Kidney (tissue), 14 donors: ENCODE results near the gene CLK3. TPM values are rescaled to one million over a fixed set of nuclear protein-coding genes. Genes with fewer than 3 reads are reported as not detected.

ENCODE experiments used
- DNase-seq, 5 donors: peaks; one replicate each; pipeline ENCODE4 v3.0.0-alpha.2; 2013 to 2020
- FAIRE-seq: peaks from 2 replicates; lab custom pipeline; 2012; peaks lifted over from hg19 to GRCh38; lab: Jason Lieb, UNC
- H3K27ac ChIP-seq, 2 donors: one replicate each; pipeline ENCODE4 v1.7.0; 2013; ENCODE audit warnings: low read depth in 2 of 2, low read length in 2 of 2, inconsistent platforms in 1 of 2
- H3K27me3 ChIP-seq: one replicate; pipeline ENCODE4 v1.7.1; 2013; ENCODE audit warnings: low read length, inconsistent platforms; ENCODE audit not compliant: control insufficient read depth, insufficient read depth
- H3K36me3 ChIP-seq, 3 donors: one replicate each; pipeline versions ENCODE4 v1.7.0 to v1.7.1; 2013; ENCODE audit warnings: low read length in 3 of 3, control low read depth in 1 of 3, inconsistent platforms in 1 of 3; ENCODE audit not compliant: insufficient read depth in 3 of 3, control insufficient read depth in 2 of 3
- H3K4me1 ChIP-seq, 3 donors: one replicate each; pipeline versions ENCODE4 v1.7.0 to v1.7.1; 2013; ENCODE audit warnings: low read length in 3 of 3, inconsistent platforms in 1 of 3, low read depth in 1 of 3; ENCODE audit not compliant: control insufficient read depth in 2 of 3, insufficient read depth in 2 of 3
- H3K4me3 ChIP-seq, 3 donors: one replicate each; pipeline versions ENCODE4 v1.7.0 to v1.8.1; 2013; ENCODE audit warnings: low read length in 3 of 3, control low read depth in 1 of 3, inconsistent platforms in 1 of 3
- H3K9ac ChIP-seq, 3 donors: one replicate each; pipeline versions ENCODE4 v1.7.0 to v1.7.1; 2013; ENCODE audit warnings: low read length in 3 of 3, control low read depth in 1 of 3, inconsistent platforms in 1 of 3
- H3K9me3 ChIP-seq, 3 donors: one replicate each; pipeline versions ENCODE4 v1.7.0 to v1.7.1; 2013; ENCODE audit warnings: low read length in 3 of 3, control low read depth in 1 of 3, inconsistent platforms in 1 of 3; ENCODE audit not compliant: control insufficient read depth in 2 of 3, insufficient read depth in 1 of 3
- intact Hi-C: fragments of 100-400 bp; cut with DNase I; formaldehyde crosslinking; loops from one replicate; pipeline ENCODE4 v1.11.1; 2022
- polyA plus RNA-seq: library from polyadenylated mRNA; stranded (reverse); fragments of 350-450 nt; fragmentation: Illumina TruSeq; extraction: RNeasy Lipid Tissue Mini Kit (QIAGEN cat#74804); gene quantifications from one replicate; pipeline ENCODE4 v1.2.3, GENCODE V29; 2014; ENCODE audit warnings: low read depth, low replicate concordance; ENCODE audit not compliant: insufficient read depth
- total RNA-seq: library from RNA; stranded (reverse); fragmentation: NEBNext Ultra II Directional; extraction: Animal tissue kit (Norgen Biotek cat#: 25700); gene quantifications from one replicate; pipeline ENCODE4 v1.2.1, GENCODE V29; 2021
- TF ChIP-seq, protein P1 (sequence below): IDR thresholded peaks from 3 replicates; pipeline ENCODE4 v1.5.1; 2012; ENCODE audit warnings: mild to moderate bottlenecking, moderate library complexity, borderline replicate concordance; ENCODE audit not compliant: insufficient read depth; ENCODE audit errors: extremely low read depth
- donor health status: control.
- donor health status: control.
- donor health status: control.
- donor health status: control.
- donor health status: control.
- donor health status: DM: yes; HTN: yes; CAD: no.
- donor health status: Normal renal cell carcinoma (clear cell type).

CLK3 gene
- total and polyA plus RNA-seq, 2 donors from 2014 or later = 54.1 to 66.3 TPM

DNA sequence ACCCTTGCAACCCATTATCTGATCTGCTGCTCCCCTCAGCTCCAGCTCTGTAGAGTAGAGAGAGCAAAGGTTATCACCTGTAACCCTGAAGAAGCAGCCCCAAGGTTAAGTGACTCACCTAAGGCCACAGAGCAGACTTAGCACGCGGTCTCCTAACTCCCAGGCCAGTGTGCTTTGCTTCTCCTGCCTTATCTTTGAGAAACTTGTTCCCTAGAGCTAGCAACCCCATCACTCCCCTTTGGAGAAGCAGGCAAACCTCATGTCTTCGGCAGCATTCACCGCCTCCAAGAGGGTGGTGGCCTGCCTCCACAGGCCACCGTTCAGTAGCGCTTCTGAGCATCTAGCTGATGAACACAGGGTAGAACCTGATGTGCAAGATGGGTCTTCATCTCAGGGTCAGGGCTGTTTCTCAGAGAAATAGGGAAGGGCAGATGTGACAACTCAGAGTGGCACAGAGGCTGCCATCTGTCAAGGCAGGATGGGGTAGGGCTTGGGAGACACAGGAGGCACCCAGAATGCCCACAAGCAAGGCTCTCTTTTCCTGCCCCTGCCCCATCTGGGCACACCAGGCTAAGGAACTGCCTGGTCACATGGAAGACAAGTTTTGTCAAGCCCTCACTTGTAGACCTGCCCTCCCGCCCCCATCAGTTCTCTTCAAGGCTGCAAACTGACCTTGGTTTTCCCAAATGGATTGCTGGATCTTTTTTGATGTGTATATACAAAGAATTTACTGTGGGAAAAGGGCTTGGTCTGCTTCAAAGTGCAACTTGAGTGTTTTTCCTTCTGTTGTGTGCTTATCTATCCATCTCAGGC is 34.9 kb upstream of the CLK3 start:
- no peaks in the 10 kb centered on the region for H3K27me3 ChIP-seq
- DNase-seq (no peak), FAIRE-seq (no peak)
- H3K36me3 ChIP-seq = peaks cover 0 to 2% (median 0%) of the 10 kb centered on the region in 3 donors
- no peaks in the 10 kb centered on the region for H3K9me3 ChIP-seq
- no peaks in the 10 kb centered on the region for H3K4me1 ChIP-seq
- no peak overlapping the region for H3K4me3 ChIP-seq
- no peak overlapping the region for H3K9ac ChIP-seq
- TF ChIP-seq, protein P1, sequence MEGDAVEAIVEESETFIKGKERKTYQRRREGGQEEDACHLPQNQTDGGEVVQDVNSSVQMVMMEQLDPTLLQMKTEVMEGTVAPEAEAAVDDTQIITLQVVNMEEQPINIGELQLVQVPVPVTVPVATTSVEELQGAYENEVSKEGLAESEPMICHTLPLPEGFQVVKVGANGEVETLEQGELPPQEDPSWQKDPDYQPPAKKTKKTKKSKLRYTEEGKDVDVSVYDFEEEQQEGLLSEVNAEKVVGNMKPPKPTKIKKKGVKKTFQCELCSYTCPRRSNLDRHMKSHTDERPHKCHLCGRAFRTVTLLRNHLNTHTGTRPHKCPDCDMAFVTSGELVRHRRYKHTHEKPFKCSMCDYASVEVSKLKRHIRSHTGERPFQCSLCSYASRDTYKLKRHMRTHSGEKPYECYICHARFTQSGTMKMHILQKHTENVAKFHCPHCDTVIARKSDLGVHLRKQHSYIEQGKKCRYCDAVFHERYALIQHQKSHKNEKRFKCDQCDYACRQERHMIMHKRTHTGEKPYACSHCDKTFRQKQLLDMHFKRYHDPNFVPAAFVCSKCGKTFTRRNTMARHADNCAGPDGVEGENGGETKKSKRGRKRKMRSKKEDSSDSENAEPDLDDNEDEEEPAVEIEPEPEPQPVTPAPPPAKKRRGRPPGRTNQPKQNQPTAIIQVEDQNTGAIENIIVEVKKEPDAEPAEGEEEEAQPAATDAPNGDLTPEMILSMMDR = no peak
- no peak overlapping the region for H3K27ac ChIP-seq
- intact Hi-C loops = no loop called here

DNA sequence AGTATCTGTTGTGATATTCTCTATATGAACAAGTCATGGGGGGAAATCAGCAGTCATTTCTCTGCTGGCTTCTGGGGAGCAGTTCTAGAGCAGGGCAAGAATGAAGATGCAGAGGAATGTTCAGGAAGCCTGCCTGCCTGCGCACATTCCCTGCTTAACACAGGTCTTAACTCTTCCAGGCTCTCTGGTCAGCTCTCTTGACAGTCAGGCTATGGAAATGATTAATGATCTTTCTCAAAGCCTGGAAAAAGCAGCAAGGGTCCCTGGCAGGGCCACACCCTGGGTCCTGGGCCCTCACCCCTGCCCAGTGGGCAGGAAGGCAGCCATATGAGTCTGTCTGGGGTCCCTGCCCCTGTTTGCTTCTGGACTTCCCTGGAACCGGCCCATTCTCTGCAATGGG is 31.4 kb upstream of the CLK3 start:
- Histone ChIP-seq H3K27me3 (no peaks in the 10 kb centered on the region), H3K4me1 (peaks cover 0 to 3% (median 0%) of the 10 kb centered on the region in 3 donors), H3K9me3 (no peaks in the 10 kb centered on the region), H3K36me3 (peaks cover 0 to 4% (median 2%) of the 10 kb centered on the region in 3 donors), H3K9ac (no peak overlapping the region), H3K4me3 (no peak overlapping the region), H3K27ac (no peak overlapping the region)
- DNase-seq = peak in 2 of 5 donors; percentile 11 to 34
- intact Hi-C loops = no loop called here
- no peak for FAIRE-seq
- TF ChIP-seq, protein P1 = no peak

- DNase-seq (peak; percentile 51 to 86 (median 79)), FAIRE-seq (no peak)
- Histone ChIP-seq H3K36me3 (peaks cover 0 to 6% (median 2%) of the 10 kb centered on the region in 3 donors), H3K27me3 (no peaks in the 10 kb centered on the region), H3K9ac (no peak overlapping the region), H3K9me3 (no peaks in the 10 kb centered on the region), H3K4me3 (no peak overlapping the region), H3K4me1 (peaks cover 0 to 3% (median 0%) of the 10 kb centered on the region in 3 donors), H3K27ac (no peak overlapping the region)
- intact Hi-C loops = no loop called here
- TF ChIP-seq, protein P1 = no peak
Observed at GRCh38 chr15:74584779-74585178, 30.9 kb upstream of the CLK3 start.
